Measurements from ENCODE around the gene KIF1B. TPM values are rescaled to one million over a fixed set of nuclear protein-coding genes. Genes with fewer than 3 reads are reported as not detected.

The KIF1B gene
- total and polyA plus RNA-seq, 9 of the 15 experiments (the other 6 are each of a cell fraction or from before 2014, with no cell fraction given) = 2.8 to 19.8 (median 11.9) TPM

- H3K4me1 ChIP-seq (replicated peaks in 1 of 2; ENCODE audit: control insufficient read depth in 2 of 2, insufficient read depth in 2 of 2, low read length in 2 of 2) = no peaks in the 10 kb centered on the region; a peak in 1 of 5 replicates
- DNase-seq (ENCODE audit: extremely low read depth in 1 of 4, low spot score in 3 of 4) = no peak
- 77% methylated on average over 10 of the region's 10 CpGs for WGBS (ENCODE audit: insufficient coverage, low coverage, missing lambda C conversion rate)
- intact Hi-C loops (cut with micrococcal nuclease) (no loop called here), in situ Hi-C loops (cut with MboI) (no loop called here)
- no peak overlapping the region for H3K27ac ChIP-seq (ENCODE audit: extremely low read depth, low read depth, low read length)
- H2AFZ ChIP-seq (ENCODE audit: low read depth, low read length) = no peak overlapping the region
- no peaks in the 10 kb centered on the region for H3K9me1 ChIP-seq (ENCODE audit: control insufficient read depth, insufficient read depth, low read length)
- H3K4me2 ChIP-seq (ENCODE audit: insufficient read depth, low read length) = no peak overlapping the region
- no peaks in the 10 kb centered on the region for H3K9me3 ChIP-seq (replicated peaks; ENCODE audit: control insufficient read depth, insufficient read depth, low read depth, low read length)
- H3K4me3 ChIP-seq = no peak overlapping the region
- ATAC-seq = no peak
- no peaks in the 10 kb centered on the region for H4K20me1 ChIP-seq (replicated peaks; ENCODE audit: control insufficient read depth, insufficient read depth, low read length)
- POLR2A ChIA-PET = no interaction called here
- H3K9ac ChIP-seq (ENCODE audit: insufficient read depth in 1 of 2, low read depth in 2 of 2, low read length in 2 of 2) = no peak overlapping the region
- CTCF ChIA-PET (ENCODE audit: low intra/inter-chr PET ratio) = no interaction called here
- no peak for TF ChIP-seq BACH1 (tag; IDR thresholded peaks at IDR 0.05)
- no peak for TF ChIP-seq POLR2G (IDR thresholded peaks at IDR 0.05; ENCODE audit: low read depth, low read length)
- TF ChIP-seq GATAD2B (IDR thresholded peaks at IDR 0.05; ENCODE audit: borderline replicate concordance) = no peak
- TF ChIP-seq, protein P1, sequence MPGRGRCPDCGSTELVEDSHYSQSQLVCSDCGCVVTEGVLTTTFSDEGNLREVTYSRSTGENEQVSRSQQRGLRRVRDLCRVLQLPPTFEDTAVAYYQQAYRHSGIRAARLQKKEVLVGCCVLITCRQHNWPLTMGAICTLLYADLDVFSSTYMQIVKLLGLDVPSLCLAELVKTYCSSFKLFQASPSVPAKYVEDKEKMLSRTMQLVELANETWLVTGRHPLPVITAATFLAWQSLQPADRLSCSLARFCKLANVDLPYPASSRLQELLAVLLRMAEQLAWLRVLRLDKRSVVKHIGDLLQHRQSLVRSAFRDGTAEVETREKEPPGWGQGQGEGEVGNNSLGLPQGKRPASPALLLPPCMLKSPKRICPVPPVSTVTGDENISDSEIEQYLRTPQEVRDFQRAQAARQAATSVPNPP (IDR thresholded peaks at IDR 0.05; ENCODE audit: borderline replicate concordance, insufficient read depth, insufficient read length) = no peak
- TF ChIP-seq POLR2AphosphoS5 (IDR thresholded peaks at IDR 0.05; ENCODE audit: control insufficient read depth, insufficient read depth, low read depth, low read length) = no peak
- TF ChIP-seq YY1 (IDR thresholded peaks at IDR 0.05; ENCODE audit: borderline replicate concordance in 1 of 3, control insufficient read depth in 1 of 3, extremely low read depth in 1 of 3, insufficient read depth in 3 of 3, insufficient read length in 1 of 3, insufficient replicate concordance in 2 of 3, low read depth in 1 of 3, low read length in 2 of 3) = no peak
- no TSS peak for BruUV-seq (replicated peaks)
- no peaks in the 10 kb centered on the region for H3K79me2 ChIP-seq (ENCODE audit: control insufficient read depth, insufficient read depth, low read length)
- H3K27me3 ChIP-seq (ENCODE audit: control insufficient read depth in 2 of 2, insufficient read depth in 2 of 2, low read length in 2 of 2) = no peaks in the 10 kb centered on the region
- FAIRE-seq = no peak
- H3K36me3 ChIP-seq (ENCODE audit: control insufficient read depth, insufficient read depth, low read length) = peaks cover 5% of the 10 kb centered on the region; the same call in 1 of the 3 replicates
Observed at GRCh38 chr1:10361515-10361914, 151.1 kb downstream of the KIF1B start.
